Raji (cell line): ENCODE results near the gene KAT14.

ENCODE experiments used
- POLR2A ChIP-seq: IDR thresholded peaks from 2 replicates; pipeline ENCODE4 v1.6.1; 2011; ENCODE audit warnings: low read depth, low read length, control low read depth; ENCODE audit not compliant: insufficient read depth

KAT14 gene

GRCh38 chr20:18191306-18191705, 53.6 kb downstream of the KAT14 start:
- no peak for TF ChIP-seq POLR2A

GRCh38 chr20:18195931-18196330, 58.3 kb downstream of the KAT14 start:
- no peak for TF ChIP-seq POLR2A

GRCh38 chr20:18197382-18198070, 59.9 kb downstream of the KAT14 start:
- TF ChIP-seq POLR2A = no peak

GRCh38 chr20:18202966-18203365, 65.3 kb downstream of the KAT14 start:
- TF ChIP-seq POLR2A = no peak

GRCh38 chr20:18213002-18213401, 75.3 kb downstream of the KAT14 start:
- TF ChIP-seq POLR2A = no peak

- no peak for TF ChIP-seq POLR2A
These were observed 77.9 kb downstream of the KAT14 start for GRCh38 chr20:18215566-18215965.

GRCh38 chr20:18218280-18218679, 80.6 kb downstream of the KAT14 start:
- no peak for TF ChIP-seq POLR2A

GRCh38 chr20:18223409-18223808, 85.7 kb downstream of the KAT14 start:
- TF ChIP-seq POLR2A = no peak

- no peak for TF ChIP-seq POLR2A
These were observed 87.4 kb downstream of the KAT14 start for GRCh38 chr20:18224968-18225568.

- TF ChIP-seq POLR2A = no peak
These were observed 88.0 kb downstream of the KAT14 start for GRCh38 chr20:18225632-18226031.

GRCh38 chr20:18233408-18233943, 95.8 kb downstream of the KAT14 start:
- TF ChIP-seq POLR2A = no peak
